ENCODE measurements around the gene ZMIZ1.

The ZMIZ1 gene

GRCh38 chr10:79250259-79250658 is 181.5 kb downstream of the ZMIZ1 start:
- POLR2A ChIA-PET = no interaction called here

GRCh38 chr10:79252450-79252849 is 183.7 kb downstream of the ZMIZ1 start:
- Histone ChIP-seq H3K27ac (ENCODE audit: extremely low read depth, low read depth, low read length) (no peak overlapping the region), H3K4me3 (ENCODE audit: low read depth, low read length) (no peak overlapping the region), H3K36me3 (ENCODE audit: control insufficient read depth in 2 of 2, insufficient read depth in 1 of 2, low read length in 2 of 2) (peaks cover 0 to 3% of the 10 kb centered on the region in 2 experiments; a peak in 1 of 3 replicates), H3K4me1 (ENCODE audit: control insufficient read depth, insufficient read depth, low read length) (no peaks in the 10 kb centered on the region), H3K9me3 (ENCODE audit: control insufficient read depth, insufficient read depth, low read depth, low read length) (no peaks in the 10 kb centered on the region)
- POLR2A ChIA-PET = no interaction called here
- TF ChIP-seq ZSCAN23 (tag by site-specific recombination; IDR thresholded peaks at IDR 0.05) (no peak), ZNF23 (tag by site-specific recombination; IDR thresholded peaks at IDR 0.05; ENCODE audit: borderline replicate concordance) (no peak), ZNF558 (tag by site-specific recombination; IDR thresholded peaks at IDR 0.05) (no peak), ZNF768 (tag by site-specific recombination; IDR thresholded peaks at IDR 0.05) (no peak), ZXDB (tag by site-specific recombination; IDR thresholded peaks at IDR 0.05) (no peak), ZNF777 (tag by site-specific recombination; IDR thresholded peaks at IDR 0.05; ENCODE audit: borderline replicate concordance) (no peak)
- TF ChIP-seq, protein P1, sequence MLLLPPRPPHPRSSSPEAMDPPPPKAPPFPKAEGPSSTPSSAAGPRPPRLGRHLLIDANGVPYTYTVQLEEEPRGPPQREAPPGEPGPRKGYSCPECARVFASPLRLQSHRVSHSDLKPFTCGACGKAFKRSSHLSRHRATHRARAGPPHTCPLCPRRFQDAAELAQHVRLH (tag by site-specific recombination; IDR thresholded peaks at IDR 0.05) = no peak
- CTCF ChIA-PET = no interaction called here

More at GRCh38 chr10:79250259-79250658, 181.5 kb downstream of the ZMIZ1 start:
- no peaks in the 10 kb centered on the region for H3K9me3 ChIP-seq (ENCODE audit: control insufficient read depth, insufficient read depth, low read depth, low read length)
- H3K4me3 ChIP-seq (ENCODE audit: low read depth, low read length) = no peak overlapping the region
- H3K4me1 ChIP-seq (ENCODE audit: control insufficient read depth, insufficient read depth, low read length) = no peaks in the 10 kb centered on the region
- TF ChIP-seq BCL11B (tag by site-specific recombination; IDR thresholded peaks at IDR 0.05; ENCODE audit: low read depth) (no peak), ZEB2 (tag by site-specific recombination; IDR thresholded peaks at IDR 0.05) (no peak), ZNF23 (tag by site-specific recombination; IDR thresholded peaks at IDR 0.05; ENCODE audit: borderline replicate concordance) (no peak), ZNF670 (tag by site-specific recombination; IDR thresholded peaks at IDR 0.05; ENCODE audit: low read depth) (no peak), ZNF768 (tag by site-specific recombination; IDR thresholded peaks at IDR 0.05) (no peak)
- TF ChIP-seq, protein P2, sequence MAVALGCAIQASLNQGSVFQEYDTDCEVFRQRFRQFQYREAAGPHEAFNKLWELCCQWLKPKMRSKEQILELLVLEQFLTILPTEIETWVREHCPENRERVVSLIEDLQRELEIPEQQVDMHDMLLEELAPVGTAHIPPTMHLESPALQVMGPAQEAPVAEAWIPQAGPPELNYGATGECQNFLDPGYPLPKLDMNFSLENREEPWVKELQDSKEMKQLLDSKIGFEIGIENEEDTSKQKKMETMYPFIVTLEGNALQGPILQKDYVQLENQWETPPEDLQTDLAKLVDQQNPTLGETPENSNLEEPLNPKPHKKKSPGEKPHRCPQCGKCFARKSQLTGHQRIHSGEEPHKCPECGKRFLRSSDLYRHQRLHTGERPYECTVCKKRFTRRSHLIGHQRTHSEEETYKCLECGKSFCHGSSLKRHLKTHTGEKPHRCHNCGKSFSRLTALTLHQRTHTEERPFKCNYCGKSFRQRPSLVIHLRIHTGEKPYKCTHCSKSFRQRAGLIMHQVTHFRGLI (tag by site-specific recombination; IDR thresholded peaks at IDR 0.05) = no peak
- peaks cover 0 to 3% of the 10 kb centered on the region in 2 experiments; a peak in 1 of 3 replicates for H3K36me3 ChIP-seq (ENCODE audit: control insufficient read depth in 2 of 2, insufficient read depth in 1 of 2, low read length in 2 of 2)
- no peak overlapping the region for H3K27ac ChIP-seq (ENCODE audit: extremely low read depth, low read depth, low read length)
- CTCF ChIA-PET = interaction anchor here (0.7 kb wide), 1 partner anchor 42 kb away, joined by 4 read pairs; no protein-coding TSS in a partner anchor

- no peak for TF ChIP-seq GLIS2 (tag by site-specific recombination; IDR thresholded peaks at IDR 0.05)
- TF ChIP-seq RBAK (tag by site-specific recombination; IDR thresholded peaks at IDR 0.05) = no peak
- no peak for TF ChIP-seq MYNN (tag by site-specific recombination; IDR thresholded peaks at IDR 0.05; ENCODE audit: borderline replicate concordance)
- TF ChIP-seq FEZF1 (tag by site-specific recombination; IDR thresholded peaks at IDR 0.05) = no peak
- TF ChIP-seq ZSCAN23 (tag by site-specific recombination; IDR thresholded peaks at IDR 0.05) = no peak
- TF ChIP-seq ZNF184 (tag by site-specific recombination; IDR thresholded peaks at IDR 0.05) = no peak
- no peak for TF ChIP-seq ZNF146 (tag by site-specific recombination; IDR thresholded peaks at IDR 0.05)
- no peak for TF ChIP-seq ZNF114 (tag by site-specific recombination; IDR thresholded peaks at IDR 0.05)
- CTCF ChIA-PET = no interaction called here
- H3K36me3 ChIP-seq (ENCODE audit: control insufficient read depth in 2 of 2, insufficient read depth in 1 of 2, low read length in 2 of 2) = peaks cover 0 to 3% of the 10 kb centered on the region in 2 experiments; a peak in 1 of 3 replicates
- POLR2A ChIA-PET = no interaction called here
- no peaks in the 10 kb centered on the region for H3K4me1 ChIP-seq (ENCODE audit: control insufficient read depth, insufficient read depth, low read length)
- H3K9me3 ChIP-seq (ENCODE audit: control insufficient read depth, insufficient read depth, low read depth, low read length) = no peaks in the 10 kb centered on the region
- H3K27ac ChIP-seq (ENCODE audit: extremely low read depth, low read depth, low read length) = no peak overlapping the region
- no peak overlapping the region for H3K4me3 ChIP-seq (ENCODE audit: low read depth, low read length)
Measured at GRCh38 chr10:79252971-79253370, 184.2 kb downstream of the ZMIZ1 start.

DNA sequence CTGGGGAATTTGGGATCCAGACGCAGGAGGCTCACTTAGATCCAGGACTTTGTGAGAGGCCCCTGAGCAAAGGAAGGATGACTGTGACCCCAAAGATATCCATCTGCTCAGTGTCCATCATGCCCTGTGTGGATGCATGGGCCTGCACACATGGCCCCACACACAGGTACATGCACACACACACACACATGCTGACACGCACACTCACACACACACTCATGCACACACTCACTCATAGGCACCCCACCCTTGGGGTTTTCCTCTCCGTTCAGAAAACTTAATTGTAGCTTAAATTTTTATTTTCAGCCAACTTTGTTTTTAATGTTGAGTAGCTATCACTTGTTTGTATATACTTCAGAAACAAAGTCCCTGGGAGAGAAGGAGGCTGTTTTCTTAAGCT is 184.9 kb downstream of the ZMIZ1 start:
- TF ChIP-seq ZNF169 (tag by site-specific recombination; IDR thresholded peaks at IDR 0.05) (no peak), ZSCAN4 (tag by site-specific recombination; IDR thresholded peaks at IDR 0.05) (peak; percentile 83)
- POLR2A ChIA-PET = no interaction called here
- Histone ChIP-seq H3K4me3 (ENCODE audit: low read depth, low read length) (no peak overlapping the region), H3K9me3 (ENCODE audit: control insufficient read depth, insufficient read depth, low read depth, low read length) (no peaks in the 10 kb centered on the region), H3K27ac (ENCODE audit: extremely low read depth, low read depth, low read length) (no peak overlapping the region), H3K36me3 (ENCODE audit: control insufficient read depth in 2 of 2, insufficient read depth in 1 of 2, low read length in 2 of 2) (peaks cover 0 to 3% of the 10 kb centered on the region in 2 experiments; a peak in 1 of 3 replicates), H3K4me1 (ENCODE audit: control insufficient read depth, insufficient read depth, low read length) (no peaks in the 10 kb centered on the region)
- CTCF ChIA-PET = no interaction called here

Data from HEK293 (cell line).